ENCODE results near the gene HERC5. TPM values are rescaled to one million over a fixed set of nuclear protein-coding genes. Genes with fewer than 3 reads are reported as not detected.

Gene HERC5
- total RNA-seq, 1 experiment from 2014 or later: 7.2 TPM

DNA sequence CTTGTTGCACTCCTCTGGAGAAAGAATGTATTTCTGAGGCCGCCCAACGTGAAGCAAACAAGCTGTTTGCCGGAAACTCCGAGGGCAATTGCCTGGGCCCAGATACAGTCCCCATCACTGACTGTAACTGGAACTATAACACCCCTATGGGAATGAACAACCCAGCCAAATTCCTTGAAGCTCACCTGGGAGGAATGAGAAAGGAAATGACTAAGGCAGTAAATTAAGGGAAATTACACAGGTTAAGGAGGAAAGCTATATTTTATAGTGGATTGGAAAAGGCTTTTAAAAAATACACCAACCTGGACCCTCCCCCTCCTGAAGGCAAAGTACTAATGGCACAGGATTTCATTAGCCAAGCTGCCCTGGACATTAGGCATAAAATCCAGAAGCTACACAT is 11.7 kb upstream of the HERC5 start:
- no peaks in the 10 kb centered on the region for H3K36me3 ChIP-seq (ENCODE audit: control insufficient read depth in 1 of 2, insufficient read depth in 2 of 2, low read length in 2 of 2)
- no peaks in the 10 kb centered on the region for H3K79me2 ChIP-seq (ENCODE audit: insufficient read depth, low read length)
- no peak overlapping the region for H3K27ac ChIP-seq (ENCODE audit: low read depth, low read length)
- DNase-seq (ENCODE audit: low read depth, low spot score) (no peak), ATAC-seq (no peak)
- BruUV-seq (replicated peaks): no TSS peak
- H3K4me1 ChIP-seq (ENCODE audit: control insufficient read depth in 1 of 2, insufficient read depth in 2 of 2, low read length in 2 of 2): no peaks in the 10 kb centered on the region
- no peak overlapping the region for H3K4me2 ChIP-seq (ENCODE audit: low read length)
- no peaks in the 10 kb centered on the region for H3K9me3 ChIP-seq (ENCODE audit: control insufficient read depth in 1 of 2, insufficient read depth in 1 of 2, low read depth in 1 of 2, low read length in 2 of 2)
- intact Hi-C loops (cut with micrococcal nuclease): no loop called here
- POLR2A ChIA-PET: no interaction called here
- H3K9ac ChIP-seq (ENCODE audit: low read length): no peak overlapping the region
- H4K20me1 ChIP-seq (ENCODE audit: insufficient read depth): no peaks in the 10 kb centered on the region
- H2AFZ ChIP-seq (ENCODE audit: low read depth, low read length, poor library complexity, severe bottlenecking): no peak overlapping the region
- no peak overlapping the region for H3K4me3 ChIP-seq (replicated peaks in 1 of 2; ENCODE audit: low read depth in 1 of 2, low read length in 2 of 2)
- CTCF ChIA-PET: interaction anchor here (1.5 to 3.0 kb wide), 2 partner anchors 12 to 226 kb away, joined by 3 to 12 read pairs; partner anchors contain the start of gene HERC5
- RAD21 ChIA-PET (ENCODE audit: low non-redundant PET in 1 of 2, low total read pairs in 2 of 2, uncharacterized antibody in 2 of 2, unreplicated experiment in 2 of 2): no interaction called here
- TF ChIP-seq POLR2A (IDR thresholded peaks at IDR 0.05; ENCODE audit: borderline replicate concordance, extremely low read depth, insufficient read depth, insufficient read length) (no peak), CEBPB (IDR thresholded peaks at IDR 0.05; ENCODE audit: low read depth) (no peak), EGR1 (IDR thresholded peaks at IDR 0.05; ENCODE audit: low read depth) (no peak)
- TF ChIP-seq, protein P1, sequence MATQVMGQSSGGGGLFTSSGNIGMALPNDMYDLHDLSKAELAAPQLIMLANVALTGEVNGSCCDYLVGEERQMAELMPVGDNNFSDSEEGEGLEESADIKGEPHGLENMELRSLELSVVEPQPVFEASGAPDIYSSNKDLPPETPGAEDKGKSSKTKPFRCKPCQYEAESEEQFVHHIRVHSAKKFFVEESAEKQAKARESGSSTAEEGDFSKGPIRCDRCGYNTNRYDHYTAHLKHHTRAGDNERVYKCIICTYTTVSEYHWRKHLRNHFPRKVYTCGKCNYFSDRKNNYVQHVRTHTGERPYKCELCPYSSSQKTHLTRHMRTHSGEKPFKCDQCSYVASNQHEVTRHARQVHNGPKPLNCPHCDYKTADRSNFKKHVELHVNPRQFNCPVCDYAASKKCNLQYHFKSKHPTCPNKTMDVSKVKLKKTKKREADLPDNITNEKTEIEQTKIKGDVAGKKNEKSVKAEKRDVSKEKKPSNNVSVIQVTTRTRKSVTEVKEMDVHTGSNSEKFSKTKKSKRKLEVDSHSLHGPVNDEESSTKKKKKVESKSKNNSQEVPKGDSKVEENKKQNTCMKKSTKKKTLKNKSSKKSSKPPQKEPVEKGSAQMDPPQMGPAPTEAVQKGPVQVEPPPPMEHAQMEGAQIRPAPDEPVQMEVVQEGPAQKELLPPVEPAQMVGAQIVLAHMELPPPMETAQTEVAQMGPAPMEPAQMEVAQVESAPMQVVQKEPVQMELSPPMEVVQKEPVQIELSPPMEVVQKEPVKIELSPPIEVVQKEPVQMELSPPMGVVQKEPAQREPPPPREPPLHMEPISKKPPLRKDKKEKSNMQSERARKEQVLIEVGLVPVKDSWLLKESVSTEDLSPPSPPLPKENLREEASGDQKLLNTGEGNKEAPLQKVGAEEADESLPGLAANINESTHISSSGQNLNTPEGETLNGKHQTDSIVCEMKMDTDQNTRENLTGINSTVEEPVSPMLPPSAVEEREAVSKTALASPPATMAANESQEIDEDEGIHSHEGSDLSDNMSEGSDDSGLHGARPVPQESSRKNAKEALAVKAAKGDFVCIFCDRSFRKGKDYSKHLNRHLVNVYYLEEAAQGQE (IDR thresholded peaks at IDR 0.05; ENCODE audit: low read depth): no peak
- TF ChIP-seq, protein P2, sequence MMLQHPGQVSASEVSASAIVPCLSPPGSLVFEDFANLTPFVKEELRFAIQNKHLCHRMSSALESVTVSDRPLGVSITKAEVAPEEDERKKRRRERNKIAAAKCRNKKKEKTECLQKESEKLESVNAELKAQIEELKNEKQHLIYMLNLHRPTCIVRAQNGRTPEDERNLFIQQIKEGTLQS (IDR thresholded peaks at IDR 0.05): no peak
- no peaks in the 10 kb centered on the region for H3K9me2 ChIP-seq (ENCODE audit: insufficient read depth)
- H3K27me3 ChIP-seq (ENCODE audit: insufficient read depth, low read length): no peaks in the 10 kb centered on the region

DNA sequence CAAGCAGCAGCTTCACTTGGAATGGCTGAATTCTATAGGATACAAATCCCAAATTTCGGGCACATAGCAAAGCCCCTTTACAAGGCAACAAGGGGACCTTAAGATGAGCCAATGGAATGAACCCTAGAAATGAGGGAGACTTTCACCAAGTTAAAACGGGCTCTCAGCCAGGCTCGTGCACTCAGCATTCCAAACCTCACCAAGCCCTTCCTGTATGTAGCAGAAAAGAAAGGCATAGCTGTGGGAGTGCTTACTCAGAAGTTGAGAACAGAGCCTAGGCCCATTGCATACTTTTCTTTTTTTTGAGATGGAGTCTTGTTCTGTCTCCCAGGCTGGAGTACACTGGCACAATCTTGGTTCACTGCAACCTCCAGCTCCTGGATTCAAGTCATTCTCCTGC is 10.8 kb upstream of the HERC5 start:
- no peaks in the 10 kb centered on the region for H3K9me2 ChIP-seq (ENCODE audit: insufficient read depth)
- intact Hi-C loops (cut with micrococcal nuclease): no loop called here
- DNase-seq (ENCODE audit: low read depth, low spot score): no peak
- no peaks in the 10 kb centered on the region for H3K79me2 ChIP-seq (ENCODE audit: insufficient read depth, low read length)
- H3K36me3 ChIP-seq (ENCODE audit: control insufficient read depth in 1 of 2, insufficient read depth in 2 of 2, low read length in 2 of 2): no peaks in the 10 kb centered on the region
- no peak overlapping the region for H2AFZ ChIP-seq (ENCODE audit: low read depth, low read length, poor library complexity, severe bottlenecking)
- H3K4me1 ChIP-seq (ENCODE audit: control insufficient read depth in 1 of 2, insufficient read depth in 2 of 2, low read length in 2 of 2): no peaks in the 10 kb centered on the region
- CTCF ChIA-PET: interaction anchor here (1.5 to 3.0 kb wide), 2 partner anchors 11 to 227 kb away, joined by 3 to 12 read pairs; partner anchors contain the start of gene HERC5
- POLR2A ChIA-PET: no interaction called here
- H3K4me2 ChIP-seq (ENCODE audit: low read length): no peak overlapping the region
- TF ChIP-seq SP1 (IDR thresholded peaks at IDR 0.05; ENCODE audit: low read depth) (no peak), ELF1 (IDR thresholded peaks at IDR 0.05; ENCODE audit: borderline replicate concordance, low read depth) (no peak), EZH2phosphoT487 (IDR thresholded peaks at IDR 0.05; ENCODE audit: borderline replicate concordance) (no peak), YY1 (IDR thresholded peaks at IDR 0.05; ENCODE audit: extremely low read depth, insufficient replicate concordance, low read depth, low read length) (no peak), ZFX (IDR thresholded peaks at IDR 0.05) (no peak), POLR2AphosphoS5 (IDR thresholded peaks at IDR 0.05; ENCODE audit: low read depth, low read length) (no peak), RAD21 (IDR thresholded peaks at IDR 0.05; ENCODE audit: low read depth) (no peak)
- TF ChIP-seq, protein P2 (IDR thresholded peaks at IDR 0.05): no peak
- TF ChIP-seq, protein P3, sequence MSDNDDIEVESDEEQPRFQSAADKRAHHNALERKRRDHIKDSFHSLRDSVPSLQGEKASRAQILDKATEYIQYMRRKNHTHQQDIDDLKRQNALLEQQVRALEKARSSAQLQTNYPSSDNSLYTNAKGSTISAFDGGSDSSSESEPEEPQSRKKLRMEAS (IDR thresholded peaks at IDR 0.05): no peak
- ATAC-seq: no peak
- H3K9me3 ChIP-seq (ENCODE audit: control insufficient read depth in 1 of 2, insufficient read depth in 1 of 2, low read depth in 1 of 2, low read length in 2 of 2): no peaks in the 10 kb centered on the region
- no peaks in the 10 kb centered on the region for H4K20me1 ChIP-seq (ENCODE audit: insufficient read depth)
- no peak overlapping the region for H3K9ac ChIP-seq (ENCODE audit: low read length)
- H3K27me3 ChIP-seq (ENCODE audit: insufficient read depth, low read length): no peaks in the 10 kb centered on the region
- no peak overlapping the region for H3K27ac ChIP-seq (ENCODE audit: low read depth, low read length)
- RAD21 ChIA-PET (ENCODE audit: low non-redundant PET in 1 of 2, low total read pairs in 2 of 2, uncharacterized antibody in 2 of 2, unreplicated experiment in 2 of 2): no interaction called here
- no TSS peak for BruUV-seq (replicated peaks)
- H3K4me3 ChIP-seq (replicated peaks in 1 of 2; ENCODE audit: low read depth in 1 of 2, low read length in 2 of 2): no peak overlapping the region
